Measurements from ENCODE around the gene UBE2F.

The UBE2F gene

DNA sequence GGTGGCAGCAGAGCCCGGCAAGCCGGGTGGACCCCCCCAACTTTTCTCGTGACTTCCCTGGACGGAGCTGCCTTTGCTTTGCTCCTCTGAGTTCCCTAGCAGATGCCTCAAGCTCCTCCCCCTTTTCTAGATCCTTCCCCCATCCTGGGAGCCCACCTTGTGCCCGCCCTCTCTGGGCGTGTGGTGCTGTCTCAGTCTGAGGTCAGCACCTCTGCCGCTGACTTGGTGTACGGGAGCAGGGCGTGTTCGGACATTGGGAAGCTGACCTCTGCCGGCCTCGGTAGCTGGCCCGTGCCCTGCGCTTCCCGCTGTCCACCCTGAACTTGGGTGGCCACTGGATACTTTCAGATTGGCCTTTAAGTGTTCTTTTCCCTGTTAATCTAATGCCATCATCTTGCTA, 113.7 kb downstream of the UBE2F start:
- no peak overlapping the region for H4K12ac ChIP-seq (ENCODE audit: low read depth, low read length)
- no peak overlapping the region for H4K8ac ChIP-seq (ENCODE audit: low read depth, low read length)
- no peaks in the 10 kb centered on the region for H3K9me3 ChIP-seq (ENCODE audit: insufficient read depth, low read depth, low read length)
- no peak overlapping the region for H2BK120ac ChIP-seq (ENCODE audit: insufficient read depth, low read length, poor library complexity)
- DNase-seq = no peak
- no peak overlapping the region for H2BK5ac ChIP-seq (ENCODE audit: low read depth, low read length, poor library complexity)
- no peaks in the 10 kb centered on the region for H3K79me2 ChIP-seq (ENCODE audit: control insufficient read depth, insufficient read depth, low read length, poor library complexity)
- no CpG with 5 or more reads among the region's 15 CpGs for WGBS (ENCODE audit: extremely low coverage, insufficient coverage, insufficient read length)
- no peak overlapping the region for H3K4me2 ChIP-seq (ENCODE audit: low read length)
- H3K27me3 ChIP-seq (ENCODE audit: insufficient read depth, low read length) = no peaks in the 10 kb centered on the region
- H3K4me1 ChIP-seq (ENCODE audit: control insufficient read depth in 1 of 2, insufficient read depth in 2 of 2, low read length in 2 of 2) = no peaks in the 10 kb centered on the region
- no peak overlapping the region for H3K4me3 ChIP-seq (ENCODE audit: low read depth, low read length)
- H3K4ac ChIP-seq (ENCODE audit: low read depth, low read length) = no peak overlapping the region
- H3K36me3 ChIP-seq (ENCODE audit: control insufficient read depth in 1 of 2, insufficient read depth in 2 of 2, low read length in 2 of 2) = peaks cover 16 to 20% of the 10 kb centered on the region in 2 experiments
- H3K79me1 ChIP-seq (ENCODE audit: low read length) = no peaks in the 10 kb centered on the region
- H4K91ac ChIP-seq (ENCODE audit: low read depth, low read length) = no peak overlapping the region
- no peak overlapping the region for H3K18ac ChIP-seq (ENCODE audit: low read length)
- no peak overlapping the region for H2AK5ac ChIP-seq (ENCODE audit: low read length)
- no peak overlapping the region for H3K9ac ChIP-seq (ENCODE audit: low read length)
- no peak overlapping the region for H3K14ac ChIP-seq (ENCODE audit: low read length)
- no peak overlapping the region for H2BK12ac ChIP-seq (ENCODE audit: low read length)
- H3K23ac ChIP-seq (ENCODE audit: low read length) = no peak overlapping the region
- H3K27ac ChIP-seq (ENCODE audit: low read depth, low read length) = no peak overlapping the region
- H2AFZ ChIP-seq (ENCODE audit: insufficient read depth, low read length, poor library complexity) = no peak overlapping the region

- Histone ChIP-seq H3K4me1 (ENCODE audit: control insufficient read depth in 1 of 2, insufficient read depth in 2 of 2, low read length in 2 of 2) (no peaks in the 10 kb centered on the region), H4K8ac (ENCODE audit: low read depth, low read length) (no peak overlapping the region), H2AFZ (ENCODE audit: insufficient read depth, low read length, poor library complexity) (no peak overlapping the region), H3K18ac (ENCODE audit: low read length) (no peak overlapping the region), H3K79me2 (ENCODE audit: control insufficient read depth, insufficient read depth, low read length, poor library complexity) (no peaks in the 10 kb centered on the region), H3K27me3 (ENCODE audit: insufficient read depth, low read length) (no peaks in the 10 kb centered on the region), H3K36me3 (ENCODE audit: control insufficient read depth in 1 of 2, insufficient read depth in 2 of 2, low read length in 2 of 2) (peaks cover 16 to 20% of the 10 kb centered on the region in 2 experiments), H3K27ac (ENCODE audit: low read depth, low read length) (no peak overlapping the region), H3K4ac (ENCODE audit: low read depth, low read length) (no peak overlapping the region), H3K79me1 (ENCODE audit: low read length) (no peaks in the 10 kb centered on the region), H2AK5ac (ENCODE audit: low read length) (no peak overlapping the region), H2BK5ac (ENCODE audit: low read depth, low read length, poor library complexity) (no peak overlapping the region), H3K23ac (ENCODE audit: low read length) (no peak overlapping the region), H3K14ac (ENCODE audit: low read length) (no peak overlapping the region), H3K4me3 (ENCODE audit: low read depth, low read length) (no peak overlapping the region), H4K12ac (ENCODE audit: low read depth, low read length) (no peak overlapping the region), H2BK12ac (ENCODE audit: low read length) (no peak overlapping the region), H4K91ac (ENCODE audit: low read depth, low read length) (no peak overlapping the region), H3K9ac (ENCODE audit: low read length) (no peak overlapping the region), H3K4me2 (ENCODE audit: low read length) (no peak overlapping the region), H3K9me3 (ENCODE audit: insufficient read depth, low read depth, low read length) (no peaks in the 10 kb centered on the region), H2BK120ac (ENCODE audit: insufficient read depth, low read length, poor library complexity) (no peak overlapping the region)
- WGBS (ENCODE audit: extremely low coverage, insufficient coverage, insufficient read length) = no CpG with 5 or more reads among the region's 13 CpGs
- no peak for DNase-seq
Measured at GRCh38 chr2:238081150-238081549, 114.3 kb downstream of the UBE2F start.

DNA sequence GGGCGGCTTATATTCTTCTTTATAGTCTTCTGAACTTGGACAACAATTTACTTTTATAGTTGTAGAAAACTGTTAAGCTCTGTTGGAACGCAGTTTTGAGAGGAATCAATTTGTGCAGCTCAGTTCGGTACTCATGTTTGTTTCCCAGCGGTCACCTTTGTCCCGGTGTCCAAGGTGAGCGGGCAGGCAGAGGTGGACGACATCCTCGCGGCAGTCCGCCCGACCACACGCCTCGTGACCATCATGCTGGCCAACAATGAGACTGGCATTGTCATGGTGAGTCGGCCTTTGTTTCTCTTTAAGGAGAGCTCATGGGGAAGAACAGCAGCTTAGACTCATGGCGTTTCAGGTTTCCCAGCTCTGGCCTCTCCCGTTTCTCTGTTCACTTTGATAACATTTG, 114.7 kb downstream of the UBE2F start:
- H3K9me3 ChIP-seq (ENCODE audit: insufficient read depth, low read depth, low read length) = no peaks in the 10 kb centered on the region
- no peak overlapping the region for H4K12ac ChIP-seq (ENCODE audit: low read depth, low read length)
- H3K4me3 ChIP-seq (ENCODE audit: low read depth, low read length) = no peak overlapping the region
- H3K27me3 ChIP-seq (ENCODE audit: insufficient read depth, low read length) = no peaks in the 10 kb centered on the region
- H2BK120ac ChIP-seq (ENCODE audit: insufficient read depth, low read length, poor library complexity) = no peak overlapping the region
- no peaks in the 10 kb centered on the region for H3K4me1 ChIP-seq (ENCODE audit: control insufficient read depth in 1 of 2, insufficient read depth in 2 of 2, low read length in 2 of 2)
- no CpG with 5 or more reads among the region's 16 CpGs for WGBS (ENCODE audit: extremely low coverage, insufficient coverage, insufficient read length)
- no peak overlapping the region for H3K4ac ChIP-seq (ENCODE audit: low read depth, low read length)
- H3K9ac ChIP-seq (ENCODE audit: low read length) = no peak overlapping the region
- H3K14ac ChIP-seq (ENCODE audit: low read length) = no peak overlapping the region
- H3K36me3 ChIP-seq (ENCODE audit: control insufficient read depth in 1 of 2, insufficient read depth in 2 of 2, low read length in 2 of 2) = peaks cover 16 to 20% of the 10 kb centered on the region in 2 experiments
- no peak overlapping the region for H2AFZ ChIP-seq (ENCODE audit: insufficient read depth, low read length, poor library complexity)
- no peak overlapping the region for H2BK12ac ChIP-seq (ENCODE audit: low read length)
- DNase-seq = no peak
- no peaks in the 10 kb centered on the region for H3K79me2 ChIP-seq (ENCODE audit: control insufficient read depth, insufficient read depth, low read length, poor library complexity)
- H3K23ac ChIP-seq (ENCODE audit: low read length) = no peak overlapping the region
- no peak overlapping the region for H3K18ac ChIP-seq (ENCODE audit: low read length)
- H4K91ac ChIP-seq (ENCODE audit: low read depth, low read length) = no peak overlapping the region
- no peak overlapping the region for H2BK5ac ChIP-seq (ENCODE audit: low read depth, low read length, poor library complexity)
- no peak overlapping the region for H4K8ac ChIP-seq (ENCODE audit: low read depth, low read length)
- H3K27ac ChIP-seq (ENCODE audit: low read depth, low read length) = no peak overlapping the region
- no peaks in the 10 kb centered on the region for H3K79me1 ChIP-seq (ENCODE audit: low read length)
- no peak overlapping the region for H3K4me2 ChIP-seq (ENCODE audit: low read length)
- H2AK5ac ChIP-seq (ENCODE audit: low read length) = no peak overlapping the region

- no peak overlapping the region for H3K4me3 ChIP-seq (ENCODE audit: low read depth, low read length)
- H3K4me2 ChIP-seq (ENCODE audit: low read length) = no peak overlapping the region
- H2AK5ac ChIP-seq (ENCODE audit: low read length) = no peak overlapping the region
- no peak for DNase-seq
- no peaks in the 10 kb centered on the region for H3K4me1 ChIP-seq (ENCODE audit: control insufficient read depth in 1 of 2, insufficient read depth in 2 of 2, low read length in 2 of 2)
- no peaks in the 10 kb centered on the region for H3K9me3 ChIP-seq (ENCODE audit: insufficient read depth, low read depth, low read length)
- no peak overlapping the region for H3K23ac ChIP-seq (ENCODE audit: low read length)
- no peak overlapping the region for H2BK120ac ChIP-seq (ENCODE audit: insufficient read depth, low read length, poor library complexity)
- no peak overlapping the region for H3K14ac ChIP-seq (ENCODE audit: low read length)
- no CpG with 5 or more reads among the region's 17 CpGs for WGBS (ENCODE audit: extremely low coverage, insufficient coverage, insufficient read length)
- H4K8ac ChIP-seq (ENCODE audit: low read depth, low read length) = no peak overlapping the region
- no peak overlapping the region for H2BK12ac ChIP-seq (ENCODE audit: low read length)
- peaks cover 16 to 20% of the 10 kb centered on the region in 2 experiments for H3K36me3 ChIP-seq (ENCODE audit: control insufficient read depth in 1 of 2, insufficient read depth in 2 of 2, low read length in 2 of 2)
- no peak overlapping the region for H4K12ac ChIP-seq (ENCODE audit: low read depth, low read length)
- H3K27ac ChIP-seq (ENCODE audit: low read depth, low read length) = no peak overlapping the region
- H3K4ac ChIP-seq (ENCODE audit: low read depth, low read length) = no peak overlapping the region
- no peak overlapping the region for H2AFZ ChIP-seq (ENCODE audit: insufficient read depth, low read length, poor library complexity)
- no peaks in the 10 kb centered on the region for H3K79me2 ChIP-seq (ENCODE audit: control insufficient read depth, insufficient read depth, low read length, poor library complexity)
- no peak overlapping the region for H3K18ac ChIP-seq (ENCODE audit: low read length)
- no peaks in the 10 kb centered on the region for H3K79me1 ChIP-seq (ENCODE audit: low read length)
- H3K27me3 ChIP-seq (ENCODE audit: insufficient read depth, low read length) = no peaks in the 10 kb centered on the region
- H4K91ac ChIP-seq (ENCODE audit: low read depth, low read length) = no peak overlapping the region
- no peak overlapping the region for H2BK5ac ChIP-seq (ENCODE audit: low read depth, low read length, poor library complexity)
- no peak overlapping the region for H3K9ac ChIP-seq (ENCODE audit: low read length)
Measured at GRCh38 chr2:238082151-238082550, 115.3 kb downstream of the UBE2F start.
